NAMALWA (cell line): ENCODE results near the gene SYNE2.
A peak's percentile ranks its signal among the peaks of the same experiment; 100 is the strongest.
"Not testable (repeated sequence)": the region's sequence is repeated elsewhere in the genome, so short reads cannot be mapped to it uniquely, and the experiment has no call there.

Experiments used
- DNase-seq: peaks from one replicate; pipeline ENCODE4 v3.0.0-alpha.2; 2015; ENCODE audit warnings: low spot score

The SYNE2 gene

GRCh38 chr14:63852817-63853731 lies at the start of gene SYNE2:
TSS of gene SYNE2 (plus strand) at chr14:63853004. CDS start at chr14:63909149, 56,145 bp downstream.
- DNase-seq, result peak; percentile 72

DNA sequence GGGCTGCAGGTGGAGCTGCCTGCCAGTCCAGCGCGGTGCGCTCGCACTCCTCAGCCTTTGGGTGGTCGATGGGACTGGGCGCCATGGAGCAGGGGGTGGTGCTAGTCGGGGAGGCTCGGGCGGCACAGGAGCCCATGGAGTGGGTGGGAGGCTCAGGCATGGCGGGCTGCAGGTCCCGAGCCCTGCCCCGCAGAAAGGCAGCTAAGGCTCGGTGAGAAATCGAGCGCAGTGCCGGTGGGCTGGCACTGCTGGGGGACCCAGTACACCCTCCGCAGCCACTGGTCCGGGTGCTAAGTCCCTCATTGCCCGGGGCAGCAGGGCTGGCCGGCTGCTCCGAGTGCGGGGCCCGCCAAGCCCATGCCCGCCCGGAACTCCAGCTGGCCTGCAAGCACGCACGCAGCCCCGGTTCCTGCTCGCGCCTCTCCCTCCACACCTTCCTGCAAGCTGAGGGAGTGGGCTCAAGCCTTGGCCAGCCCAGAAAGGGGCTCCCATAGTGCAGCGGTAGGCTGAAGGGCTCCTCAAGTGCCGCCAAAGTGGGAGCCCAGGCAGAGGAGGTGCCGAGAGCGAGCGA lies 49.5 kb upstream of the SYNE2 start:
- DNase-seq, result not testable (repeated sequence)

DNA sequence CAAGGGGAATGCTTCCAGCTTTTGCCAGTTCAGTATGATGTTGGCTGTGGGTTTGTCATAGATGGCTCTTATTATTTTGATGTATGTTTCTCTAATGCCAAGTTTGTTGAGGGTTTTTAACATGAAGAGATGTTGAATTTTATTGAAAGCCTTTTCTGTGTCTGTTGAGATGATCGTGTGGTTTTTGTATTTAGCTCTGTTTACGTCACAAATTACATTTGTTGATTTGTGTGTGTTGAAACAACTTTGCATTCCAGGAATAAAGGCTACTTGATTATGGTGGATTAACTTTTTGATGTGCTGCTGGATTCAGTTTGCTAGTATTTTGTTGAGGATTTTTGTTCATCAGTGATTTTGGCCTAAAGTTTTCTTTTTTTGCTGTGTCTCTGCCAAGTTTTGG lies 46.7 kb upstream of the SYNE2 start:
- DNase-seq, result not testable (repeated sequence)

DNA sequence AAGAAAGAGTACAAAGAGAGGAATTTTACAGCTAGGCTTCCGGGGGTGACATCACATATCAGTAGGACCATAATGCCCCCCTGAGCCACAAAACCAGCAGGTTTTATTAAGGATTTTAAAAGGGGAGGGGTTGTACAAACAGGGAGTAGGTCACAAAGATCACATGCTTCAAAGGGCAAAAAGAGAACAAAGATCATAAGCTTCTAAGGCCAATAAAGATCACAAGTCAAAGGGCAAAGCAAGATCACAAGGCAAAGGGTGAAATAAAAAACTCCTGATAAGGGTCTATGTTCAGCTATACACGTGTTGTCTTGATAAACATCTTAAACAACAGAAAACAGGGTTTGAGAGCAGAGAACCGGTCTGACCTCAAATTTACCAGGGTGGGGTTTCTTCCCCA lies 41.1 kb upstream of the SYNE2 start:
- not testable (repeated sequence) for DNase-seq

- DNase-seq, result peak; percentile 11
These were observed 19.1 kb upstream of the SYNE2 start for GRCh38 chr14:63833728-63834127.

GRCh38 chr14:63840981-63841380 lies 11.8 kb upstream of the SYNE2 start:
- DNase-seq, result peak; percentile 28

DNA sequence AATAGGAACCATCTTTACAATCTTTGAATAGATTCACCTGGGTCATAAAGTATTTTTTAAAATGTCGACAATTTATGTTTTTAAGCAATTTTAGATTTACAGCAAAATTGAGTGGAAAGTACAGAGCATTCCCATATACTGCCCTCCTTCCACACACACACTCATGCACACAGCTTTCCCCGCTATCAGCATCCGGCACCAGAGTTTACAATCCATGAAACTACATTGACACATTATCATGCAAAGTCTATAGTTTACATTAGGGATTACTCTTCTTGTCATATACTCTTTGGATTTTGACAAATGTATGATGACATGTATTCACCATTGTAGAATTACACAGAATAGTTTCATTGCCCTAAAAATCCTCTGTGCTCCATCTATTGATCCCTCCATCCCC lies 9.0 kb upstream of the SYNE2 start:
- DNase-seq, result no peak

- DNase-seq, result no peak
These were observed 3.9 kb upstream of the SYNE2 start for GRCh38 chr14:63848890-63849289.

- no peak for DNase-seq
These were observed 460 bp upstream of the SYNE2 start for GRCh38 chr14:63852271-63852816.

DNA sequence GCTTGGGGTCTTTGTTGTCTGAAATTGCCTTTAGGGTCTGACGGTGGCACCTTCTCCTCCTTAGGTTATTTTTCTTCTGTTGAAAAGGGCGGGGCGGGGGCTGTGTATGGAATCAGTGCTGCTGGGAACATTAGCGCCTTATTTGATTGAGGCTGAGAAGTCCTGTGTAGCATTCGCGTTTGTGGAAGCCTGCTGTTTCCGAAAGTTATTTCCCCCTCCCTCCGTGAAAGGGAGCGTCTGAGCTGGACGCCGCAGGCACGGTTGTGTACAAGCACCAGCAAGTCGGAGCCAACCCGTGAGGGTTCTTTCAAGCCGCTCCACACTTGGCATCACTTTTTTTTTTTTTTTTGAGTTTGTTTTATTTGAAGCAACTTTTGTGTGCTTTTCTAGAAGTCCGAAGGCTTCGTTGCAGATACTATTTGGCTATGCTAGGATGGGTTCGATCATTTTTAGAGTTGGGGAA lies 1.1 kb downstream of the SYNE2 start:
- peak; percentile 70 for DNase-seq

GRCh38 chr14:63854330-63854729 lies 1.5 kb downstream of the SYNE2 start:
- no peak for DNase-seq

DNA sequence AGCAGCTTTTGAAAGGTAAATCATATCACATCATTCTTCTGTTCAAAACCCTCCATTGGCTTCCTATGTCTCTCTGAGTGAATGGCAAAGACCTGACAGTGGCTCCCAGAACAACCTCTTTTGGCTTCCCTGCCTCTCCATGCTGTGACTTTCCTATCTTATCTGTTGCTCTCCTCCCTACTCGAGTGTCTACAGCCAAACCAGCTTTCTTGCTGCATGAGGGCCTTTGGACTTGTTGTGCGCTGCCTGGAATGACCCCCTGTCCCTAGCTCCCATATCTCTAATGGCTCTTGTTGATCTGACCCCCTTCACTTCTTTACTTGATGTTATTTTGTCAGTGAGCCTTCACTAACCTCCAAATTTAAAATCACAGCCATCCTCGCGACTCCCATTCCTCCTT lies 2.5 kb downstream of the SYNE2 start:
- DNase-seq, result no peak

DNA sequence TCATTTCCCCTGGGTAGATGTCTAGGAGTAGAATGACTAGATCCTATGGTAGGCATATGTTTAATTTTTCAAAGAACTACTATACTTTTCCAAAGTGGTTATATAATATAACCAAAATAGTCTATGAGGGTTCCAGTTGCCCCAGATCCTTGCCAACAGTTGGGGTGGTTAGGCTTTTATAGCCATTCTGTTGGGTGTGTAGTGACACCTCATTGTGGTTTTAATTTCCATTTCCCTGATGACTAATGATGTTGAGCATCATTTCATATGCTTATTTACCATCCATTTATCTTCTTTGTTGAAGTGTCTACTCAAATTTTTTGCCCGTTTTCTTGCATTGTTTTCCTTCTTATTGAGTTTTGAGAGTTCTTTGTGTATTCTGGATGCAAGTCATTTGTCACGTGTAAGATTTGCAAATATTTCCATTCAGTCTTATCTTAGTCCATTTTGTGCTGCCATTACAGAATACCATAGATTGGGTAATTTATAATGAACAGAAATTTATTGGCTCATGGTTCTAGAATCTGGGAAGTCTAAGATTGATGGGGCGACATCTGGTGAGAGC lies 4.7 kb downstream of the SYNE2 start:
- no peak for DNase-seq

GRCh38 chr14:63860146-63860545 lies 7.3 kb downstream of the SYNE2 start:
- DNase-seq, result no peak

GRCh38 chr14:63862163-63862562 lies 9.4 kb downstream of the SYNE2 start:
- peak; percentile 52 for DNase-seq

DNA sequence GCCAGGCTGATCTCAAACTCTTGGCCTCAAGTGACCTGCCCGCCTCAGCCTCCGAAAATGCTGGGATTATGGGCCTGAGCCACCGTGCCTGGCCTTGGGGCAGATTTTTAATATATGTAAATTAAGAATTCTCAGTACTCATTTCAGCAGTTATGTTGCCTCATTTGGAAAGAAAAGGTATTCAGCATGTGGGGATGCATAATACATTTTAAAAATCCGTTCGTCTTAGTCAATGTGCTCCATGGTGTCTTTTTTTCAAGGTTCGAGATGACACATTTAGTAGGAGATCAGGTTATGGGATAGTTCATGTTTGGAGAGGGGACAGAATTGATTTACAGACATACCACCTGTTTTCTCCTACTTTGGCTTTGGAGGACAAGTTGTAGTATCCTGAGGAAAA lies 10.2 kb downstream of the SYNE2 start:
- no peak for DNase-seq

GRCh38 chr14:63864775-63865174 lies 12.0 kb downstream of the SYNE2 start:
- not testable (repeated sequence) for DNase-seq

DNA sequence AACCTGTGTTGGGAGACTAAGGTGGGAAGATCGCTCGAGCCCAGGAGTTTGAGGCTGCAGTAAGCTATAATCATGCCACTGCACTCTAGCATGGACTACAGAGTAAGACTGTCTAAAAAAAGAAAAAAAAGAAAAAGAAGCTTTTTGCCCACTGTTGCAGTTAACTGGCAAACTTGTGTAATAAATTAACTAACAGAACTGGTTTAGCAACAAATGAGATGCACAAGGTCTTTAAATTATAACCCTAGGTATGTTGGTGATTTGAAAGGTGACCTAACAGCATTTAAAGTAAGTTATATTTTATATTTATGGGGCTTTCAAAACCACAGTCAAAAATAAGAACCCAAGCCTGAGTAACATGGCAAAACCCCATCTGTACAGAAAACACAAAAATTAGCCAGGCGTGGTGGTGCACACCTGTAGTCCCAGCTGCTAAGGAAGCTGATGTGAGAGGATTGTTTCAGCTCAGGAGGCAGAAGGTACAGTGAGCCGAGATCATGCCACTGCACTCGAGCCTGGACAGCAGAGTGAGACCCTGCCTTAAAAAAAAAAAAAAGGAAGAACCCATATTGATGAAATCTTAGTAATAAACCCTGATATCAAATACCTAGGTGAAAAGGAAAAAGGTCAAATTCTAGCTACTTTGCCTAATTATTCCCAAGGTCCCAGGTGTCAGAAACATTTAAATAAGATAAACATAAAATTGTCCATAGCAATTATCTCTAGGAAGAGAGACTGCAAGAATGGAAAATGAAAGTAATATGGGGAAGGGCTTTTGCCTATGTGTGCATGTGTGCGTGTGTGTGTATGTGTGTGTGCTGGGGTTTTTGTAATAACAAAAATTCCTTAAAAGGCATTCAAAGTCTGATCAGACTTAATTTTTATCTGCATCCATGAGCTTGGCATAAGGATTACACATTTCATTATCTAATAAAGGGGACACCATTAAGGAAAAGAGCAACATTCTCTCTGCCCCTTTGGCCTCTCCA lies 15.4 kb downstream of the SYNE2 start:
- DNase-seq, result peak; percentile 74

- DNase-seq, result peak; percentile 63
These were observed 17.3 kb downstream of the SYNE2 start for GRCh38 chr14:63869940-63870752.

DNA sequence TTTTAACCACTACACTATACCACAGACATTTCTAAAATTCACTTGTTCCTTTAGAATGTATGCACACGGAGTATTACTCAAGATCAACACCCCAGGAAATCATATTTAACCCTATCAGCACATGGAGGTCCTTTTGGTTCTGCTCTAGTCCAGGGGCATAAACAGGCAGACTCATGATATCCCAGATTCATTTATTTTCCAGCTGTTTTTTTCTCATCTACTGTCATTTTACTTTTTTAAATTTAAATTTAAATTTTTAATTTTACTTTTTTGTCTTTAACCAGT lies 17.9 kb downstream of the SYNE2 start:
- DNase-seq, result not testable (repeated sequence)

GRCh38 chr14:63874223-63874622 lies 21.4 kb downstream of the SYNE2 start:
- no peak for DNase-seq
